Neuronal stem cell (in vitro differentiated cells): ENCODE data around the gene MEDAG.

Experiments used
- DNase-seq: peaks from one replicate; pipeline ENCODE4 v3.0.0-alpha.2; 2013; ENCODE audit warnings: low spot score
- H2AFZ ChIP-seq: one replicate; pipeline ENCODE4 v1.6.1; 2013; ENCODE audit warnings: mild to moderate bottlenecking, low read length, inconsistent platforms
- H2AK5ac ChIP-seq: 2 replicates; pipeline ENCODE4 v1.6.1; 2013; ENCODE audit warnings: low read depth, mild to moderate bottlenecking, inconsistent platforms, low read length, moderate library complexity, mixed read lengths
- H2BK120ac ChIP-seq: 2 replicates; pipeline ENCODE4 v1.6.1; 2013; ENCODE audit warnings: low read depth, mild to moderate bottlenecking, inconsistent platforms, low read length, moderate library complexity, mixed read lengths
- H2BK12ac ChIP-seq: one replicate; pipeline ENCODE4 v1.6.1; 2013; ENCODE audit warnings: low read length, inconsistent platforms
- H2BK15ac ChIP-seq: 2 replicates; pipeline ENCODE4 v1.6.1; 2013; ENCODE audit warnings: mild to moderate bottlenecking, low read length, inconsistent platforms, mixed read lengths
- H2BK5ac ChIP-seq: one replicate; pipeline ENCODE4 v1.6.1; 2013; ENCODE audit warnings: inconsistent platforms, mild to moderate bottlenecking, low read length, moderate library complexity
- H3K14ac ChIP-seq: one replicate; pipeline ENCODE4 v1.6.1; 2013; ENCODE audit warnings: low read length, inconsistent platforms
- H3K18ac ChIP-seq: 2 replicates; pipeline ENCODE4 v1.6.1; 2013; ENCODE audit warnings: low read length, inconsistent platforms
- H3K23ac ChIP-seq: 2 replicates; pipeline ENCODE4 v1.6.1; 2013; ENCODE audit warnings: low read depth, mild to moderate bottlenecking, mixed read lengths, low read length, inconsistent platforms; ENCODE audit not compliant: poor library complexity
- H3K27ac ChIP-seq: replicated peaks from 3 replicates; pipeline ENCODE4 v1.5.1; 2013; ENCODE audit warnings: low read length, inconsistent platforms
- H3K27me3 ChIP-seq, 3 experiments: 2 replicates each; pipeline ENCODE4 v1.6.1; 2013; ENCODE audit warnings: low read length in 3 of 3, mild to moderate bottlenecking in 2 of 3, inconsistent platforms in 1 of 3, low read depth in 1 of 3, mixed read lengths in 1 of 3, moderate library complexity in 1 of 3; ENCODE audit not compliant: control insufficient read depth in 3 of 3, insufficient read depth in 3 of 3
- H3K36me3 ChIP-seq, 2 donors: replicated peaks in 1 of 2; 2 replicates each; pipeline ENCODE4 v1.6.1; 2013; ENCODE audit warnings: low read length in 2 of 2; ENCODE audit not compliant: control insufficient read depth in 2 of 2, insufficient read depth in 2 of 2
- H3K4ac ChIP-seq: 2 replicates; pipeline ENCODE4 v1.6.1; 2013; ENCODE audit warnings: inconsistent platforms, mild to moderate bottlenecking, low read length, moderate library complexity
- H3K4me1 ChIP-seq, 2 donors: 1 replicate in 1 of 2; 2 replicates in 1 of 2; pipeline ENCODE4 v1.6.1; 2013; ENCODE audit warnings: low read length in 2 of 2, low read depth in 1 of 2; ENCODE audit not compliant: control insufficient read depth in 2 of 2, insufficient read depth in 1 of 2
- H3K4me2 ChIP-seq: one replicate; pipeline ENCODE4 v1.6.1; 2013; ENCODE audit warnings: mild to moderate bottlenecking, low read length, inconsistent platforms; ENCODE audit not compliant: insufficient read depth, poor library complexity, severe bottlenecking
- H3K4me3 ChIP-seq, 2 donors: 2 replicates each; pipeline ENCODE4 v1.5.1; 2013; ENCODE audit warnings: low read length in 2 of 2, mild to moderate bottlenecking in 2 of 2, inconsistent platforms in 1 of 2, moderate library complexity in 1 of 2
- H3K79me1 ChIP-seq: one replicate; pipeline ENCODE4 v1.6.1; 2013; ENCODE audit warnings: low read depth, mild to moderate bottlenecking, inconsistent platforms, low read length, moderate library complexity
- H3K9ac ChIP-seq: one replicate; pipeline ENCODE4 v1.6.1; 2013; ENCODE audit warnings: mild to moderate bottlenecking, low read depth, low read length, inconsistent platforms; ENCODE audit not compliant: poor library complexity
- H3K9me3 ChIP-seq, 2 donors: replicated peaks in 1 of 2; 2 replicates each; pipeline versions ENCODE3 to v1.6.1; 2013; ENCODE audit warnings: low read length in 2 of 2, mild to moderate bottlenecking in 2 of 2, inconsistent platforms in 1 of 2, low read depth in 1 of 2, mixed read lengths in 1 of 2, moderate library complexity in 1 of 2; ENCODE audit not compliant: control insufficient read depth in 2 of 2, insufficient read depth in 1 of 2
- H4K8ac ChIP-seq: one replicate; pipeline ENCODE4 v1.6.1; 2013; ENCODE audit warnings: low read depth, mild to moderate bottlenecking, inconsistent platforms, low read length, moderate library complexity
- H4K91ac ChIP-seq: one replicate; pipeline ENCODE4 v1.6.1; 2013; ENCODE audit warnings: low read length, low read depth, mild to moderate bottlenecking, inconsistent platforms; ENCODE audit not compliant: poor library complexity
- WGBS, 2 donors: extraction: QIAGEN DNeasy Blood & Tissue Kit; methylation state at CpG; one replicate each; pipeline ENCODE4 v1.1.7; 2013; ENCODE audit warnings: missing lambda C conversion rate in 2 of 2, mixed read lengths in 1 of 2; ENCODE audit not compliant: insufficient read length in 2 of 2, insufficient replicate concordance in 1 of 2; ENCODE audit errors: extremely low coverage in 2 of 2; 5-methylcytosine and 5-hydroxymethylcytosine counted together

MEDAG gene

DNA sequence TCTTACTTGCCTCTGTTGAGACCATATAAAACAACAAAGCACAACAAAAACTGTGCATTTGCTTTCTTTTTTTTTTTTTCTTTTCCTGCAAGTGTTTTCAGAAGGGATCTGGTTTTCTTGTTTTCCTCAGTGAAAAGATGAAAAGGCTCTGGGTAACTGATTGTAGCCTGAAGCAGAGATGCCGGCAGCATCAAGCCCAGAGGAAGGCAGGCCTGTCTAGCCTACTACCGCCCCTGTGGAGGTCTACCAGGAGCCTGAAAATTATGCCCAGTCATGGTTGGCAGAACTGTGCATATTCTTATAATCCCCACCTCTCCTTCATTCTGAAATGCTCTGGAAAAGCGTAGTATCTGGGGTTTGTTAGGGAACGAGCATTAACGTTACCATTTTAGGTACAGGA, 32.6 kb upstream of the MEDAG start:
- H3K27ac ChIP-seq: peak overlapping the region; percentile 90

DNA sequence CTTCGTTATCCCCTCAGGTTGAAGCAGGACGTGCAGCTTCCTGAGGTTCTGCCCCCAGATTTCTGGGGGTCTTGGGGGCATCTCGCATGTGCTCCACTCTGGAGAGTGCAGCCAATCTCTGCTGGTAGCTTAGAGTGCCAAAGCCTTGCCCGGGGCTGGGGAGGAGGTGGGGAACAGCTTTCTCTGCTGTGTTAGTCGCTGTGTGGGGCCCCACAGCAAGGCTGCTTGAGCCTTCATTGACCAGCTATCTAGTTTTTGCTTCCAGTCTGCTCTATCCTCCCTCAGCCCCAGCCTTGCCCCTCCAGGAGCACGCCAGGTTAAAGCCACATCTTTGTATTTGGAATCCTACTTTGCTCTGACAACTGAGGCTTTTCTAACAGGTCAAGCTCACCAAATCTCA, 32.0 kb upstream of the MEDAG start:
- Histone ChIP-seq H3K27me3 (no peaks in the 10 kb centered on the region), H3K4ac (no peak overlapping the region), H2BK12ac (peak overlapping the region; percentile 52), H3K14ac (peak overlapping the region; percentile 91), H3K36me3 (no peaks in the 10 kb centered on the region), H2BK15ac (no peak overlapping the region), H3K4me3 (no peak overlapping the region), H3K9me3 (no peaks in the 10 kb centered on the region), H4K8ac (no peak overlapping the region), H3K79me1 (no peaks in the 10 kb centered on the region), H2AK5ac (no peak overlapping the region), H2BK120ac (peak overlapping the region; percentile 30), H3K4me2 (no peak overlapping the region), H3K9ac (no peak overlapping the region), H2AFZ (peak overlapping the region; percentile 80), H3K4me1 (peaks cover 26 to 45% of the 10 kb centered on the region in 2 donors), H4K91ac (peak overlapping the region; percentile 92), H2BK5ac (no peak overlapping the region), H3K27ac (peak overlapping the region; percentile 90), H3K18ac (peak overlapping the region; percentile 95), H3K23ac (peak overlapping the region; percentile 46)
- DNase-seq: no peak
- WGBS, 2 donors: no CpG with 5 or more reads among the region's 6 CpGs

More for the DNA sequence above, 32.6 kb upstream of the MEDAG start:
- no peak overlapping the region for H4K8ac ChIP-seq
- H3K4me3 ChIP-seq: no peak overlapping the region
- no peak overlapping the region for H3K4ac ChIP-seq
- no peak overlapping the region for H4K91ac ChIP-seq
- no peak overlapping the region for H2BK5ac ChIP-seq
- H3K14ac ChIP-seq: no peak overlapping the region
- no peak overlapping the region for H3K4me2 ChIP-seq
- no peaks in the 10 kb centered on the region for H3K79me1 ChIP-seq
- H3K9ac ChIP-seq: no peak overlapping the region
- no peak overlapping the region for H3K23ac ChIP-seq
- no CpG with 5 or more reads among the region's 5 CpGs for WGBS, 2 donors
- no peaks in the 10 kb centered on the region for H3K27me3 ChIP-seq
- H3K18ac ChIP-seq: no peak overlapping the region
- no peak for DNase-seq
- H2BK120ac ChIP-seq: no peak overlapping the region
- no peak overlapping the region for H2BK15ac ChIP-seq
- H2AK5ac ChIP-seq: no peak overlapping the region
- peak overlapping the region; percentile 80 for H2AFZ ChIP-seq
- no peaks in the 10 kb centered on the region for H3K36me3 ChIP-seq
- H3K4me1 ChIP-seq: peaks cover 26 to 45% of the 10 kb centered on the region in 2 donors
- H2BK12ac ChIP-seq: no peak overlapping the region
- no peaks in the 10 kb centered on the region for H3K9me3 ChIP-seq

DNA sequence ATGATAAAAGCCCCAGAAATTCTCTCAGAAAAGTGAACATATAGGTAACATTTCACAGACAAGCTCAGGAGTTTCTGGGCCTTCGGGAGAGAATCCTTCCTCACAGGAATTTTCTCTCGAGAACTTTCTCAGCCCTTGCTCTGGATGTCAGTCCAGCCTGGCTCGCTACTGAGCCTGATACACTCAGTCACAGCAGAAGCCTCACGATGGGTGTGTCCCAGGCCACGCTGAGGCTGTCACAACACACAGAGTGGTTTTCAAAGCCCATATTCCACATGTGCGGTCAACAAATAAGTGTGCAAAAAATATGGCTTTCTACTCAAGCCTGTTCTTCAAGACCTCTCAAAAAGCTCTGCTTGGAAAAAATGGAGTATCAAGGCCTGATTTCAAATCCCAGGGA, 31.5 kb upstream of the MEDAG start:
- H3K4me3 ChIP-seq: no peak overlapping the region
- H4K91ac ChIP-seq: no peak overlapping the region
- H3K4me1 ChIP-seq: peaks cover 24 to 41% of the 10 kb centered on the region in 2 donors
- no peak overlapping the region for H3K27ac ChIP-seq
- H2BK120ac ChIP-seq: no peak overlapping the region
- no peak overlapping the region for H4K8ac ChIP-seq
- no peak overlapping the region for H3K23ac ChIP-seq
- H2BK12ac ChIP-seq: no peak overlapping the region
- H2BK15ac ChIP-seq: no peak overlapping the region
- no peaks in the 10 kb centered on the region for H3K36me3 ChIP-seq
- H3K4ac ChIP-seq: no peak overlapping the region
- H2AFZ ChIP-seq: peak overlapping the region; percentile 80
- no peak for DNase-seq
- H3K9ac ChIP-seq: no peak overlapping the region
- H3K27me3 ChIP-seq: no peaks in the 10 kb centered on the region
- no peak overlapping the region for H3K14ac ChIP-seq
- no CpG with 5 or more reads among the region's 6 CpGs for WGBS, 2 donors
- no peak overlapping the region for H2BK5ac ChIP-seq
- H2AK5ac ChIP-seq: no peak overlapping the region
- H3K9me3 ChIP-seq: no peaks in the 10 kb centered on the region
- no peak overlapping the region for H3K4me2 ChIP-seq
- no peaks in the 10 kb centered on the region for H3K79me1 ChIP-seq
- H3K18ac ChIP-seq: peak overlapping the region; percentile 61

DNA sequence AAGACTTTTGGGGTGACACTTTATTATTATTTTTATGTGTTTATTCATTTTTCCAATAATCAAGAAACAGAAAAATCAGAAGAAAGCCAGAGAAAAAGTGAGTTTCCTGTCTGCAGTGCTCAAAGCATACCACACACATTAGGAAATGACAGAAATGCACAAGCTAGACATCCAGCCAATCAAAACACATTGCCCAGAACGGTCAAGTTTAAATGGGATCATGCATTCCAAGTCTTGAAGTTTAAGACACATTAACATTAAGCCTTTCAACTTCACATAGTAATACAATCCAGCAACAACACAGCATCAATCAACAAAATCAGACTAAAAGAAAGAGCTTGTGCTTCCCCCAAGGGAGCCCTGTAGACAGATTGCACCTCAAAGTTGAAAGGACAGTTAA, 28.7 kb upstream of the MEDAG start:
- Histone ChIP-seq H3K27ac (no peak overlapping the region), H3K9me3 (no peaks in the 10 kb centered on the region), H3K4ac (no peak overlapping the region), H2BK120ac (no peak overlapping the region), H3K4me1 (peaks cover 16 to 27% of the 10 kb centered on the region in 2 donors), H3K9ac (no peak overlapping the region), H3K27me3 (no peaks in the 10 kb centered on the region), H3K4me3 (no peak overlapping the region), H4K8ac (no peak overlapping the region), H3K14ac (no peak overlapping the region), H2BK15ac (no peak overlapping the region), H2BK5ac (no peak overlapping the region), H3K79me1 (no peaks in the 10 kb centered on the region), H4K91ac (no peak overlapping the region), H3K36me3 (no peaks in the 10 kb centered on the region), H2AK5ac (no peak overlapping the region), H3K18ac (no peak overlapping the region), H3K4me2 (no peak overlapping the region), H2AFZ (peak overlapping the region; percentile 23), H2BK12ac (no peak overlapping the region), H3K23ac (no peak overlapping the region)
- no peak for DNase-seq
- WGBS, 2 donors: no CpG with 5 or more reads among the region's 1 CpG
